GM21423 (cell line): Measurements from ENCODE around the gene STK16.
"Not testable (repeated sequence)": the region's sequence is repeated elsewhere in the genome, so short reads cannot be mapped to it uniquely, and the experiment has no call there.

ENCODE experiments used
- ATAC-seq: cut with Tn5 transposase; IDR thresholded peaks from one replicate; pipeline ENCODE4 v1.9.1; 2021; ENCODE audit warnings: mild to moderate bottlenecking, moderate library complexity; ENCODE audit not compliant: unreplicated experiment

STK16 gene

DNA sequence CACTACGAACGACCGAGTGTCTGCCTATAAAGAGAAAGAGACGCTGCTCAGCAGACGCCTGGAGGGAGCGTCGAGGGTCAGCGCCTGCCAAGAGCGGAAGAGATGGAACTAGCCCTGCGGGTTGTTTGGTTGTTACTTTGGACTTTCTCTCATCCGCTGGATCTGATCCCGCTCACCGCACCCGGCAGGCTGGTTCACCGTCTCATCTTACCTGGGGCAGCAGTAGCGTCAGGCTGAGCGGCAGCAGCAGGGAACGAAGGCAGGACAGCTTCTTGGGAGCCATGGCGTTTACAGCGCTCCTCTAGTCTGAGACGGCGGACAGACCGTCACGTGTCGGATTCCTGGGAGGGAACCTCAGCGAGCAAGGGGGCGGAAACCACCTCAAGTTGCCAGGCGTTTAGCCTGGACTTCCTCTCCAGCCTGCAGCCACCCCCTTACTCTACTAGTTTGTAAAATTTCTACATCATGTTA, 2.0 kb upstream of the STK16 start:
- no peak for ATAC-seq

DNA sequence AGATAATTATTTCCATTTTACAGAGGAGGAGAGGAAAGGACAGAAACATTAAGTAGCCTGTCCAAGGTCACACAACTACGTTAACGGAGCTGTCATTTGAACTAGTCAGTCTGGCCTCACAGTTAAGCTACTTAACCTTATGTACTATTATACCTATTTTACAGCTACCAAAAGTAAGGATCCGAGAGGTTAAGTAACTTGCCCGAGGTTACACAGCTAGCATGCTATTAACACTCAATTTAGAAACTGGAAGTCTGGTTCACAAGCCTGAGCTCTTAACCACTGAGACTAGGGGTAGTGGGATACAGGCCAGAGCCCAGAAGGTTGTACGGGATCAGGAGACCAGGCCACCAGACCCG, 511 bp upstream of the STK16 start:
- ATAC-seq, result no peak

DNA sequence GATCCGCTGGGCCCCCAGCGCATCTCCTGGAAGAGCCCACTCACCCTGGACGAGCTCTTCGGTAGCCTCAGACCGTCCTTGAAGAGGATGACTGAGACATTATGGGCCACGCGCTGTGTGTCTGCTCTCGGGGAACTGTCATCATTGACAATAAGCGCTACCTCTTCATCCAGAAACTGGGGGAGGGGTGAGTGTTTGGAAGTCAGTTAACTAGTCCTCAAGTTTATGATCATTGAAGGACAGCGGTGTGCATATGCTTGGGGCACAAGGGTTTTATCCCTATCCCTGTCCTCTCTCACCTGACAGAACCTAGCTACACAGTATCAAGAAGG, 586 bp downstream of the STK16 start:
- no peak for ATAC-seq

DNA sequence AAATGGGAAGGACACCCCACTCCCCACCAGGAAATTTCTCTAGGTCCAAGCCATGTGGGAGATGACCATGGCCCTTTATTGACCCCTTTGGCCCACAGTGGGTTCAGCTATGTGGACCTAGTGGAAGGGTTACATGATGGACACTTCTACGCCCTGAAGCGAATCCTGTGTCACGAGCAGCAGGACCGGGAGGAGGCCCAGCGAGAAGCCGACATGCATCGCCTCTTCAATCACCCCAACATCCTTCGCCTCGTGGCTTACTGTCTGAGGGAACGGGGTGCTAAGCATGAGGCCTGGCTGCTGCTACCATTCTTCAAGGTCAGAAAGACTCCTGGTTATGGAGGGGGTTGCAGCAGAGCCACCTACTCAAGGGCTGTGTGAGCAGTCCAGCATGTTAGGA, 1.3 kb downstream of the STK16 start:
- no peak for ATAC-seq

DNA sequence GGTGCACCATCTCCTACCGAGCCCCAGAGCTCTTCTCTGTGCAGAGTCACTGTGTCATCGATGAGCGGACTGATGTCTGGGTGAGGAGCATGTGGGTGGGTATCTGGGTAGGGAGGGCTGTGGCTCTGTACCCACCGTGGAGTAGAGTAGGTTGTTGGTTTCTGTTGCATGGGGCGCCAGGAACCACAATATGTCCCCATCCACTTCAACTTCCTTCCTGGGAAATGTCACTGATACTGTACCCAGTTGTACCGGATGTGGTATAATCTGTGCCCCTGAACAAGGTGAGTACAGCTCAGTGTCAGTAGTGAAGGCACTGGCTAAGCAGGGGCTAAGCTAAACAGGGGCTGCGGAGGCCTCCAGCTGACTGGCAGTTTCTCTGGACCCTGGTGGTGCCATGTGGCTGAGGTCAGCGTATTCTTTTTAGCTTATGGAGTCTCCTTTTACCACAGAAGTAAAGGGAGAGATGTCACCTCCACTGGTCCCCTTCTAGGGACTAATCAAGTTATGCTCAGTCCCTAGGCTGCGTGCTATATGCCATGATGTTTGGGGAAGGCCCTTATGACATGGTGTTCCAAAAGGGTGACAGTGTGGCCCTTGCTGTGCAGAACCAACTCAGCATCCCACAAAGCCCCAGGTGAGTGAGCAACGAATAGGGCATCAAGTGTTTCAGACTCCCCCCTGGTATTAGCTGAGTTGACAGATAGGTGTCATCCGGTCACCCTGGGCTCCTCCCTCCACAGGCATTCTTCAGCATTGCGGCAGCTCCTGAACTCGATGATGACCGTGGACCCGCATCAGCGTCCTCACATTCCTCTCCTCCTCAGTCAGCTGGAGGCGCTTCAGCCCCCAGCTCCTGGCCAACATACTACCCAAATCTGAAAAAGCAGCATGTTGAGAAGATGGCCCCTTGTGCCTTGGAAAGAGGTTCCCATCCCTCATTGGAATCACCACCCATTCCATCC, 2.7 kb downstream of the STK16 start:
- no peak for ATAC-seq

DNA sequence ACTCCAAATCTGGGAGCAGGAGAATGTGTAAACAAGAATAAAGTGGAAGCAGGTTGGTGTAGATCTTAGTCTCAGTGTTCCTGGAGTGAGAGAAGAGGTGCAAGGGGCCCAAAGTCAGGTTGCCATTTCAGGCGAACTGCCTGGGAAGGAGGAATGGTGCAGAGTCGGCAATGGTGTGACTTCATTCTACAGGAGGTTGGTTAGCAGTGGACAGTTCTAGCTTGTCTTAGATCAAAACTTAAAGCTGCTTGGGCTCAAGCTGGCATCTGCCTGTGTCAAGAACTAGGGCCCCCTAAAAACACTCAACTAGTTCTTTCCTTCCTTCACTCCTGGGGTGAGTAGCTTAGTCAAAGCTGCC, 3.5 kb downstream of the STK16 start:
- ATAC-seq, result no peak

DNA sequence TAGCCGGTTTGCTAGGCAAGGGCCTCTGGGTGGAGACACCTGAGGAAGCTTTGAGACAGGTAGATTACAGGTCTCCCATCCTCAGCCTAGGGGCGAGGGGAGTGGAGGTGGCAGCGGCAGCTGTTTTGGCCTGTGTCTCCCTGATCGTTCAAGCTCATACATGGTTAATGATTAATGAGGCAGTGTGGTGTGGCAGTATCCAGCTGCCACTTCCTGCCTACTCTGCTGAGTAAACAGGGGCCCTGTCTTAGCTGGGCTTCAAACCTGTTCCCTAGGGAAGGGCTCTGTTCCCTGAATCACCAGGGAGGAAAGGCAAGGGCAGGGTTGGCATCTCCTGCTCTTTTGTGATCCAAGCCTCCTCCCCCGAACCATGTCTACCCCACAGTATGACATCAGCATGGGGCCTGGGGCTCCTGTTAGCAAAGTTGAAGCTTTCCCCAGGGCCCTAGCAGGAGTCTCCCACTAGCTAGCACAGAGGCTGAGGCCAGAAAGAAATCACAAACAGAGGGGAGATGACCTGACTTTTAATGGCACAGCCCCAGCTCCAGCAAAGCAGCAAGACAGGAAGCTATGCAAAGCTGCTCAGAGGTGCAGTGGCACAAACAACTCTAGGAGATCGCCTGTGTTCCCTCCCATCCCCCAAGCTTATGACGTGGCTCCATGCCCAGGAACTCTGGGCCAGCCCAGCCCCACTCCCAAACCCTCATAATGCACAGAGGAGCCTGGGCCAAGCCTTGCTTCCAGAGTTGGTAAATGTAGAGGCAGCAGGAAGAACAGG, 4.1 kb downstream of the STK16 start:
- ATAC-seq, result peak; percentile 46

DNA sequence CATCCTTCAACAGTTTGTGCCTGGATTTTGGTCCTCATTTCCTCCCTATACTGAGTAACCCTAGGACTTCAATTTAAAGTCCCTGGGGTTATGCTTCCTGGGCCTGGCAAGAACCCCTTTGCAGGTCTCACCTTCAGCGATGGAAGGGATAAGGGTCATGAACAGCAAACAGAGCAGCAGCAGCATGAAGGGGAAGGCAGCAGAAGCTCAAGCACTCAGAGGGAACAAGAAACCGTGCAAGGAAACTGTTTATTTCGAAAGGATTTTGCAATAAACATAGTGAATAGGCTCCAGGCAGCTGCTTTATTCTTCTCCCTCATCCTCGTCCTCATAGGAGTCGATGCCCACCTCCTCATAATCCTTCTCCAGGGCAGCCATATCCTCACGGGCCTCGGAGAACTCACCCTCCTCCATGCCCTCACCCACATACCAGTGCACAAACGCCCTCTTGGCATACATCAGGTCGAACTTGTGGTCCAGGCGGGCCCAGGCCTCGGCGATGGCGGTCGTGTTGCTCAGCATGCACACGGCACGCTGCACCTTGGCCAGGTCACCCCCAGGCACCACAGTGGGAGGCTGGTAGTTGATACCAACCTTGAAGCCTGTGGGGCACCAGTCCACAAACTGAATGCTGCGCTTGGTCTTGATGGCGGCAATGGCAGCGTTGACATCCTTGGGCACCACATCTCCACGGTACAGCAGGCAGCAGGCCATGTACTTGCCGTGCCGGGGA, 4.9 kb downstream of the STK16 start:
- no peak for ATAC-seq

DNA sequence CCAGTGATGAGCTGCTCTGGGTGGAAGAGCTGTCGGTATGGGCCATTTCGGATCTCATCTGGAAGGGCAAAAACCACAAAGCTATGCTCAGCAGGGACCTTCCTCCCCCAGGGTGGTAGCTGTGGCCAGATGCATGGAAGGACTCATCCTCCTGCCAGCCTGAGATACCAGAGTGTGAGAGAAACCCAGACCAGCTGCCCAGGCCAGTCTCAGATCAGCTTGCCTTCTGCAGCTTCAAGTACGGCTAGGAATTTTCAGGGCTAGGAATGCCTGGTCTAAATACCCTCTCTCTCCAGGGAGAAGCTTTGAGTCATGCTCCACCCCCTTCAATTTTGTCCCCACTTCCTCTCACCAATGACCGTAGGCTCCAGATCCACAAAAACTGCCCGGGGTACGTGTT, 6.4 kb downstream of the STK16 start:
- ATAC-seq, result no peak

DNA sequence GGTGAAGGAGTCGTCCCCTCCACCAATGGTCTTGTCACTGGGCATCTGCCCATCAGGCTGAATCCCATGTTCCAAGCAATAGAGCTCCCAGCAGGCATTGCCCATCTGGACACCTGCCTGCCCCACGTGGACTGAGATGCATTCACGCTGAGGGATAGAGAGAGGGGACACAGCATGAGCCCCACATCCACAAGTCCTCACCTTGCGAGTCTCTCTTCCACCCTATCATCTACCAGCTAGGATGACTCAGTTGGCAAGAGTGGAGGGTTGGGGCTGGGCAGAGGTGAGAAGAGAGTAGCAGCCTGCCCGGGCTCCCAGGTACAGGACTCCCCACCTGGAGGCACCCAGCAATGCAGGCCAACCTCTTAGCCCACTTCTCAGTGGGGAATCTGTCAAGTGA, 6.8 kb downstream of the STK16 start:
- ATAC-seq, result no peak

DNA sequence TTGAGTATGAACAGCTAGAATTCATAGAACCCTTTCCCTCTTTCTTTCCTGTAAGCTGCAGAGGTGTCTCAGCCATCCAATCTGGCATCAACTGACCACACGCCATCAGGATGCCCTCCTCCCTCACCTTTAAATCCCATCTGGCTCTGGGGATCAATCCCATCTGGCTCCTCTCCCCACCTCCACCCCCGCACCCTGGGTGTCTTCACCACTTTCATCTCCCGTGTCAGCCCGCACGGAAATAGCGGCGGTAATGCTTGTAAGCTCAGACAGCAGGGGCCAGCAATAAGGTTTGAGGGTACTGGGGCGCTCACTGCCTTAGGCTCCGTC, 7.3 kb downstream of the STK16 start:
- ATAC-seq, result no peak

DNA sequence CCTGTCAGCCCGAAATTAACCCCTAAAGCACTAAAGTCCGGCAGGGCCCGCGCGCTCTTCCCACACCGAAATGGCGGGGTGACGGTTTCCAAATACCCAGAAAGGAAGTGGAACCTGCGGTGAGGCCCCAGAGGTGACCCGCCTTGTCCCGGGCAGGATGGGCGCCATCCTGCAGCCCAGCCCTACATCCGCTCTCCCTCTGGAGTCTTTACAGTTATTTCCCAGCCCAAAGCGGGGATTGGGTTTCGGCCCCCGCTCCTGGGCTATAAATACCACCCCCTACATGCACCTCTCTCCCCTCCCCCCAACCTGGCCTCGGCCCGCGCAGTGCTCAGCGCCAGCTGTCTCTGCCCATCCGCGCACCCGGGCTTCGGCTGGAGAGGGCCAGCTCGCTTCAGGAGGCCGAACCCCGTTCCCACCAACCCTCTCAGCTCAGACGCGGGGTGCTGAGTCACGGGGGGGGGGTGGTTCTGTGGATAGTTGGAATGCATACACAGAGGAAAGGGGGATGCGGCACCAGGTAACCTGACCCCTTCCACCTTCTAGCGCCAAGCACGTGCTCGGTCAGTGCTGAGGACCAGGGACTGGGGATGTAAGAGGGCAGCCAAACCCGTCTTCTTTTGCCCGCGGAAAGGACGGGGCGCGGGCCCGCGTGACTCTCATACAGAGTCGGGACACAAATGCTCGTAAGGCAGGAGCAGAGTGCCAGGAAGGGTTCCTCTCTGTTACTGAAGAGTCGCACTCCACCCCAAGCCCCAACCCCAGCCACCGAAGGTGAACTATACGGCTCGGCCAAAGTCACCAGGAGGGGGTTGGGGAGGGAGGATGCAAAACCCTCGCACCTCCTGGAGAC, 7.8 kb downstream of the STK16 start, which contains the start of gene TUBA4B:
Gene TUBA4B (plus strand): TSS at position 344 of the 853 bp plus-strand sequence. CDS start 165 bp downstream, at position 509.
- no peak for ATAC-seq

DNA sequence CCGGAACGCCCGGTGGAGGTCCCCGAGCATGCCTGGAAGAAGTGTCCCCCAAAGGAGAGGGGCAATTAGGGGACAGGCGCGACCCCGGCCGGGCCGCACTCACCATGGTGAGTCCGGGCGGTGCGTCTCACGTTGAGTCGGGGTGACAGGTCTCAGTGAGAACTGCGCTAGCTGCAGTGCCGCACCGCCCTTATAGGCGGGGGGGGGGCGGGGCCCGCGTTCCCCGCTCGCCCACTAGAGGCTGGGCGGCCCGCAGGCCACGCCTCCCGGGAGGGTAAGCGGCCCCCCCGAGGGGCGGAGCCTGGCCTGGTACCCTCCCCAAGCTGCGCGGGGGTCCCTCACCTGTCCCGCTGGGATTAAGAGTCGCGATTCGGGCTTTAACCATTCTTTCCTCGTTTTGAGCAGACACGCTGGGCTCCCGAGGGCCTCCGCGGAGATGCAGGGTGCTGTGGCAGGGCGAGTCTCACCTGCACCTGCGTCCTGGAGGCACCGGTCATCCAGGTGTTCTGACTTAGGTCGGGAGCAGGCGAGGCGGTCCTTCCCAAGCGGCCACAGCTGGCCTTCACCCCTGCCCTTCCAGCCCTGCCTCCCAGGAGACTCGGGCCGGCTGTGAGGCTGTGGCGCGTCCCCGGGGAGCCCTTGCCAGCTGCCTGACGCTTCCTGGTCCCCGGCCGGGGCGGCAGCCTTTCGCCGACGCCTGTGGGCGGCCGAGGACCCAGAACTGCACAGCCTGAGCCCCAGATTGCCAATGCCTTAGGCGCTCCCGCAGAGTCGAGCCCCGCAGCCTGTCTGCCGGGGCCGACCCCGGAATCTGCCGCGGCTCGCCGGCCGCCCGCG, 8.7 kb downstream of the STK16 start, which contains the start of gene TUBA4A:
Gene TUBA4A (minus strand): TSS at position 166 of the 837 bp plus-strand sequence. CDS start 60 bp downstream, at position 106.
- ATAC-seq, result peak; percentile 47

DNA sequence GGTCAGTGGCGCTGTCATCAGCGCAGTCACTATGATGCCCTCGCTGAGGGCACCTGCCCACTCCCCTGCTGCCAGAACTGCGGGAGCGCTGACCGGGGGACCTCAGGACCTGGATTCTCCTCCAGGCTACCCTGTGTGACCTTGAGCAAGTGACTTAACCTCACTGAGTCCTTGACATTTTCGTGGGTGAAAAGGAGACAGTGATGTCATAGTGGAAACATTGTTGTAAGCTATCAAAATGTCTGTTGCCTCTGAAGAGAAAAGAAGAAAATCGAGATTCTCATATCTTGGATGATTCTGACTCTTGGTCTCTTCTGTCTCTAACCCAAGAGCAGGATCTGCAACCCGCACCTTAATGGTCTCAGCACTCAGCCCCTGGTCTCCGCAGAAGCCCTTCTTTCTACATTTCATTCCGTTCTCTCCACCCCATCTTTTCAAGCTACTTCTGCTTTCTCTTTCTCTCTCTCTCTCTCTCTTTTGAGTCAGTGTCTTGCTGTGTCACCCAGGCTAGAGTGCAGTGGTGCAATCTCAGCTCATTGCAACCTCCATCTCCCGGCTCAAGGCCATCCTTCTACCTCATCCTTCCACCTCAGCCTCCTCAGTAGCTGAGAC, 9.4 kb downstream of the STK16 start:
- ATAC-seq, result peak; percentile 28

DNA sequence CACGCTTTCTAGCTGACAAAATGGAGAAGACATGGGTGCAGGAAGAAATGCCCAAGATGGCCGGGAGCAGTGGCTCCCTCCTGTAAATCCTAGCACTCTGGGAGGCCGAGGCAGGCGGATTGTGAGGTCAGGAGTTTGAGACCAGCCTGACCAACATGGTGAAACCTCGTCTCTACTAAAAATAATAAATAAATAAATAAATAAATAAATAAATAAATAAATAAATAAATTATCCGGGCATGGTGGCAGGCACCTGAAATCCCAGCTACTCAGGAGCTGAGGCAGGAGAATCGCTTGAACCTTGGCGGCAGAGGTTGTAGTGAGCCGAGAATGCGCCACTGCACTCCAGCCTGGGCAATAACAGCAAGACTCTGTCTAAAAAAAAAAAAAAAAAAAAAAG, 13.7 kb downstream of the STK16 start:
- not testable (repeated sequence) for ATAC-seq

DNA sequence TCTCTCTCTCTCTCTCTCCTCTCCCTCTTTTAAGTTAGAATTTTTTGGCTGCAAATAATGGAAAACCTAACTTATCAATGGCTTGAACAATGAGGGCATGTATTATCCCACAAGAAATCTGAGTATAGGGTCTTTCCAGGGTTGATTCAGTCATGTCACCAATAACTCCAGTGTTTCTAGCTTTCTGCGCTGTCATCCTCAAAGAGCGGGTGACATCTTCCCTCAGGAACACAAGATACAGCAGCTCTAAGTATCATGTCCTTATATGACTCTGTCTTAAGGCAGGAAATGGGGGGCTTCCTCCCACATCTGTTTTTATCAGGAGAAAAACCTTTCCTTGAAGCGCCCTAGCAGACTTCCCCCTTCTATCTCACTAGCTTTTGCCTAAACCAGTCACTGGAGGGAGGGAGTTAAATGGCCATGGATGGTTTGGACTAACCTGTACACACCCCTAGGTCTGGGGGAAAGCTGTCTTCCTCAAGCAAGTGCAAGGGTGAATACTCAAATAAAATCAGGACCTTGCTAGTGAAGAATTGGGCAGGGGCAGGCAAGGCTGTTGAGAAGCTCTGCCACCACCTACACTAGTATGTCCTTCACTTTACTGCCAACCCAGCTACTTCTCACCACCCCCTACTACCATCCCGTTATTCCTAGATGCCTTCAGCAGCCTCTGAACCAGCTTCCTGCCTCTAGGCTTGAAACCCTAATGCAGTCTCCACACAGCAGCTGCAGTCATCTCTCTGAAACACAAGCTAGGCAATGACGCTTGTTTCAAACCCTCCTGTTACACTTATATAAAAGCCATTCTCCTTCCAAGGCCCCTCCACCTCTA, 16.0 kb downstream of the STK16 start:
- ATAC-seq, result no peak

DNA sequence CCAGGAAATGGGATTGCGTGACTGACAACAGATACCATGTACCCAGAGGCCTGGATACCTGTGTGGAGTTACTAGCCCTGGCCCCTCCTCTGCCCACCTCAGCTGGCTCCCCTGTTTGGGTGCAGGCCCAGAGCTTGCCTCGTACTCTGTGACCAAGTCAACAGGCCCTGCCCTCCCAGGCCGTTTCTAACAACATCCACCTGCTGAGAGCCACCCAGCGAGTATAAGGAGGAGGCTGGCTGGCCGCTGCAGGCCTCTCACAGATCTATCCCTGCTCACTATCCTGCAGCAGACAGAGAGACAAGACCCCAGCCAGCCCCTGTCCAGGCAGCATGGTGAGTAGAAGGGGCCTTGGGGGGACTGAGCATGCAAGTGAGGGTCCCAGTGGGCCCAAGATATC, 21.0 kb downstream of the STK16 start:
- ATAC-seq, result no peak

DNA sequence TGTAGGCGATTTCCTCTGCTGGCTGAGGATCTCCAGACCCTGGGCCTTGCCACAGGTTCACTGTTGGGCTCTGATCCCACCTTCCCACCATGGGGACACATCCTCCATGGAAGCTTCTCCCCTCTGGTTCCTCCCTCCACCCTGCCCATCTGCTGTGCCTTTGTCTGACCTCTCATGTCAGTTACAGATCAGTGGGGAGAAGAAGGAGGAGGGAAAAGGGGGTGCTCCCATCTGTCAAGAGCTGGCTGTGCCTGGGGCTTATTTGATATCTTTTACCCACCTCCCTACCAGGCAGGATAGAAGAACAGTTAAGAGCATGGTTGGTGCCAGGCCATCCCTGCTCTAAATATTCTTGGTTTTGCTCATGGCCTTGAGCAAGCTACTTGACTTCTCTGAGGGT, 21.6 kb downstream of the STK16 start:
- ATAC-seq, result no peak
